Suppressor macrophage treated with lipopolysaccharide for 4 hours (primary cell): ENCODE data around the gene USP43.
"Not testable (repeated sequence)": the region's sequence is repeated elsewhere in the genome, so short reads cannot be mapped to it uniquely, and the experiment has no call there.

Experiments
- DNase-seq: peaks from one replicate; pipeline ENCODE4 v3.0.0-alpha.2; 2020

The USP43 gene

GRCh38 chr17:9644910-9645751, at the start of gene USP43:
Gene USP43, plus strand, starts transcription at chr17:9645517. Its CDS starts 116 bp downstream, at chr17:9645633.
- DNase-seq = peak; percentile 10

DNA sequence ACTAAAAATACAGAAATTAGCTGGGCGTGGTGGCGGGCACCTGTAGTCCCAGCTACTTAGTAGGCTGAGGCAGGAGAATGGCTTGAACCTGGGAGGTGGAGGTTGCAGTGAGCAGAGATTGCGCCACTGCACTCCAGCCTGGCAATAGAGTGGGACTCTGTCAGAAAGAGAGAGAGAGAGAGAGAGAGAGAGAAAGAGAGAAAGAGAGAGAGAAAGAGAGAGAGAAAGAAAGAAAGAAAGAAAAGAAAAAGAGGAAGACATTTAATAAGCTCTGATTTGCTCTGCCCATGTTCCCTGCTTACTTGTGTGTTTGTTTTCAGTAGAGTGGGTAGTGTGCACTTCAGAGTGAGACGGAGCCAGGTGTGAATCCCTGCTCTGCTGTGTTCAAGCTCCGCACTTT, 47.7 kb upstream of the USP43 start:
- not testable (repeated sequence) for DNase-seq

GRCh38 chr17:9598661-9599060, 46.7 kb upstream of the USP43 start:
- no peak for DNase-seq

GRCh38 chr17:9604583-9604982, 40.7 kb upstream of the USP43 start:
- not testable (repeated sequence) for DNase-seq

DNA sequence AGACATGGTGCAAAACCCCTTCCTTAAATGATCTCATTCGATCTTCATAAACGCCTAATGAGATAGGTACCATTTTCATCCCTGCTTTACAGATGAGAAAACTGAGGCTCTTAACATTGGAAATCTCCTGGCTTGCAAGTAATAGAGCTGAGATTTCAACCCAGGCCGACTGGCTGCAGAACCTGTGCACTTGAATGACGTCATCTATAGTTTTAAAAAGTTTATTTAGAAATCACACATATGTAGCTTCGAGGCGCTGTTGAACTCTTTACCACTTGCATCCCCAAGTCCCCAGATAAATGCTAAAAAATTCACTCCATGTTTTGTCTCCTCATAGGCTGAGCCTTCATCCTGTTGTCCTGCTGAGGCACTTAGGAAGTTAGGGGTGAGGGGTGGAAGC, 38.9 kb upstream of the USP43 start:
- no peak for DNase-seq

- DNase-seq = not testable (repeated sequence)
Measured at GRCh38 chr17:9607058-9607457, 38.3 kb upstream of the USP43 start.

DNA sequence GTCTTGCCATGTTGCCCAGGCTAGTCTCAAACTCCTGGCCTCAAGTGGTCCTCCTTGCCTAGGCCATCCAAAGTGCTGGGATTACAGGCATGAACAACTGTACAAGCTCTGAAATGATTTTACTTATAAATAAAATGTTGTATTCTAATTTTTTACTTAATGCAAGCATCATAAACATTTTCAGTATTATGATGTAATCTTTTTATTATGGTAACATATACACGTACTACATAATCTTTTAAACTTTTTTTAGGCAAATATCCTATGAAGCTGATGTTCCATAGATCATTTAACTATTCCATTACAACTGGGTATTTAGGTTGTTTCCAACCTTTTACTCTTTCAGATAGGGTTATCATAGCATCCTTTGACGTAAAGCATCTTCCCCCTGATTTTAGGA, 33.8 kb upstream of the USP43 start:
- no peak for DNase-seq

DNA sequence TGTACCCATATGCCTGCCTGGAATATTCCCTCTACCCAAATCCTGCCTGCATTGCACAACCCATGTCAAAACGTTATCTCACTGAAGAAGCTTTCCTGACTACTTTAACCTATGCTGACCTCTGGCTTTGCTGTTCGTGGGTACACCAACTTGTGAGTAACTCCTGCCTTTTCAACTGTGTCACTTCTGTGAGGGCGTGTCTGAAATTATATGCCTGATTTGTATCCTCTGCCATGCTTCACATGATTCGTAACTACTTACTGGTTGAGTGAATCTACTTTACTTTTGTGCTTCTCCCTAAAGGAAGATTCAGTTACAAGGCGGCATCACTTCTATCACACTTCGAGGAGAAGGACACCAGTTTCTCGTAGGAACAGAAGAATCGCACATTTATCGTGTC, 33.3 kb upstream of the USP43 start:
- DNase-seq = no peak

- no peak for DNase-seq
Measured at GRCh38 chr17:9615486-9615885, 29.8 kb upstream of the USP43 start.

- DNase-seq = no peak
Measured at GRCh38 chr17:9622961-9623360, 22.4 kb upstream of the USP43 start.

- DNase-seq = no peak
Measured at GRCh38 chr17:9628509-9628908, 16.8 kb upstream of the USP43 start.

- DNase-seq = no peak
Measured at GRCh38 chr17:9632741-9633140, 12.6 kb upstream of the USP43 start.

DNA sequence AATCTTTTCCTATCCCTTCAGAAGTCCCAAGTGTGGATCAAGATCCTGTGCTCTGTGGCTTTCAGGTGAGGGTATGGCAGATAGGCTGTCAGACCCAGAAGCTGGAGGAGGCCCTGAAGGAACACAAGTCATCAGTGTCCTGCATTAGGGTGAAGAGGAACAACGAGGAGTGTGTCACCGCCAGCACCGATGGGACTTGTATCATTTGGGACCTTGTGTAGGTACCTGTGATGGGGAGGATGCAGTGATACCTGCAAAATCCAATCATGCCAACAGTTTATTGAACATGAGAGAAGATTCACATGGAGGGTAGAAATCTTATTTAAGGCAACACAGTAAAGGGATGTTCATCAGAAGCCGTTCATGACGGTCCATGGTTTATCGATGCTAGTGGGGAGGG, 10.0 kb upstream of the USP43 start:
- DNase-seq = no peak

GRCh38 chr17:9636501-9636900, 8.8 kb upstream of the USP43 start:
- no peak for DNase-seq

- not testable (repeated sequence) for DNase-seq
Measured at GRCh38 chr17:9640388-9640787, 4.9 kb upstream of the USP43 start.

DNA sequence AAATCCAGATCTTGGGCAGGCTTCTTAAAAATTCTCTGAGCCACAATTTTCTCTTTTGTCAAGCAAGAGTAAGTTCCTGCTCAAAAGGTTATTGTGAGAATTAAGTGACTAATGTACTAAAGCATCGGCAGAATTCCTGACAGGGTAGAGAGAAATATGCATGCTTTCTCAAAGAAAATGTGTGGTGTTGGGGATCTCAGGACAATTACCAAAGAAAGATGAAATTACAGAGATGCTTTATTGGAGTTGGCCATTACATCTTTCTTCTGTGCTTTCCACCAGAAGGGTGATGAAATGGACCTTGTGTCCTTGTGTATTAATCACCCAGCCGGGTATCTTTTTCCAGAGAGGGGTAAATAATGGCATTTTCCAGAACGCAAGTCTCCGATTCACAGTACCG, 1.7 kb upstream of the USP43 start:
- no peak for DNase-seq

DNA sequence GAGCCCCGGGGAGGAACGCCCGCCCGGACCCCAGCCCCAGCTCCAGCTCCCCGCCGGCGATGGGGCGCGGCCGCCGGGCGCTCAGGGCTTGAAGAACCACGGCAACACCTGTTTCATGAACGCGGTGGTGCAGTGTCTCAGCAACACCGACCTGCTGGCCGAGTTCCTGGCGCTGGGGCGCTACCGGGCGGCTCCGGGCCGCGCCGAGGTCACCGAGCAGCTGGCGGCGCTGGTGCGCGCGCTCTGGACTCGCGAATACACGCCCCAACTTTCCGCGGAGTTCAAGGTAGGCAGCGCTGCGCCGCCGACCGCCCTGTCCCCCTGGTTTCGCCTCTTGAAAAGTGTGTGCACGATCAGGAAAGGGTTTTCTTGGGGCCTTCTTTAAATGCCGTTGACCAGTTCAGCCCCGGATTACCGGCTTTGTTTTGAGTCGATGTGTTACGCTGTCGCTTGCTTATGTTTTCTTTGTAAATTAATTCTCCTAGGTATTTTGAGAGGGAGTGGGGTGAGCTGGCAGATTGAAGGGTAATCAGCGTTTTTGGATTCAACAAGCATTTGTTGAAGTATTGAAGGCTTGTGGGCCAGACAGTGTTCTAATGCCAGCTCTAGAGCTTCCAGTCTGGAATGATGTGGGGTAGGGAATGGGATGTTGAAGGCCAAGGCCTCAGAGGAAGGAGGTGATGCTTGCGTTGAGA, 681 bp downstream of the USP43 start:
- peak; percentile 16 for DNase-seq

GRCh38 chr17:9646546-9646885, 1.2 kb downstream of the USP43 start:
- DNase-seq = no peak

- DNase-seq = no peak
Measured at GRCh38 chr17:9647014-9647413, 1.7 kb downstream of the USP43 start.

- DNase-seq = no peak
Measured at GRCh38 chr17:9648521-9649110, 3.3 kb downstream of the USP43 start.

DNA sequence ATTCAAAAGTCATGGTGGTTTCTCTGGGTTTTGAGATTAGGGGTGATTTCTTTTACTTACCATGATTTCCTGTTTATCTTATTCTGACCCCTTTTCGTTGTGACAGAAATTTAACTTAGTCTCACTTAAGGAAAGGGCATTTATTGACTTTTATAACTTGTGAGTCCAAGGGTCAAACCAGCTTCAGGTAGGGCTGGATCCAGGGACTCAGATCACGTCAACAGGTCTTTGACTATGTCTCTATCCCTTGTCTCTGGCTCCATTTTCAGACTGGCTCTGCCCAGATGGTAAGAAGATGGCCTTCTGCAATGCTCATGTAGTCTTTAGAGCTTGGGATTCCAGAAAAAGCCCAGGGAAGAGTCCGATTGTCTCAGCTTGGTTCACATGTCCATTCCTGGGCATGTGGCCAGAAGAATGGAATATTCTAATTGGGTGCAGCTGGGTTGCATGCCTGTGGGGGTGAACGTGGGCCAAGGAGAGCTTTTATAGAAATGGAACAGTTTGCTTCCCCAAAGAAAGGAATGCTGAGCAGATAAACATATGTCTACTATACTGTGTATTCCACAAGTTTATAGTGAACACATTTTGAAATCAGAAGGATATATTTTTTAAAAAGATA, 13.4 kb downstream of the USP43 start:
- no peak for DNase-seq

DNA sequence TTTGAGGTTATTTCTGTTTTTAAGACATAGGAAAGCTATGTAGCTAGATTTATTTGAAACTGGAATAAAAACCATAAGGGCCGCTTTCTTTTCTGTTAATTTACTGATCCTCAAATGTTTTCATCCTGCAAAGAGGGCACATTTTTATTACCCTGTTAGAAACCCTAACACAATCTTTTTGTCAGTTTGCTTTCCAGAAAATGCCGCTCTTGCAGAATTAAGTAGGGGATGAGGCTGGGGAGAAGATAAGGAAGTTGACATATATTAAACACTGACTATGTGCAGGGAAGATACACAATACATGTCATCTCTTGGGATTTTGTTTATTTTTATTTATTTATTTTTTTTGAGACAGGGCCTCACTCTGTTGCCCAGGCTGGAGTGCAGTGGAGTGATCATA, 15.7 kb downstream of the USP43 start:
- no peak for DNase-seq

- not testable (repeated sequence) for DNase-seq
Measured at GRCh38 chr17:9663511-9663910, 18.2 kb downstream of the USP43 start.
